Fibroblast of mammary gland (primary cell): ENCODE data around the gene DCUN1D2.
A peak's percentile ranks its signal among the peaks of the same experiment; 100 is the strongest.

ENCODE experiments used
- DNase-seq: peaks from one replicate; pipeline ENCODE4 v3.0.0-alpha.2; 2010; ENCODE audit warnings: low read depth
- H3K4me3 ChIP-seq: 2 replicates; pipeline ENCODE4 v1.5.1; 2011; ENCODE audit warnings: low read depth, mild to moderate bottlenecking, low read length, moderate library complexity; ENCODE audit not compliant: control insufficient read depth
- TF ChIP-seq, protein P1 (sequence below): conservative IDR thresholded peaks from 2 replicates; pipeline ENCODE4 v1.5.1; 2011; ENCODE audit warnings: low read depth, low read length, inconsistent platforms; ENCODE audit not compliant: control insufficient read depth, insufficient read depth

The DCUN1D2 gene

DNA sequence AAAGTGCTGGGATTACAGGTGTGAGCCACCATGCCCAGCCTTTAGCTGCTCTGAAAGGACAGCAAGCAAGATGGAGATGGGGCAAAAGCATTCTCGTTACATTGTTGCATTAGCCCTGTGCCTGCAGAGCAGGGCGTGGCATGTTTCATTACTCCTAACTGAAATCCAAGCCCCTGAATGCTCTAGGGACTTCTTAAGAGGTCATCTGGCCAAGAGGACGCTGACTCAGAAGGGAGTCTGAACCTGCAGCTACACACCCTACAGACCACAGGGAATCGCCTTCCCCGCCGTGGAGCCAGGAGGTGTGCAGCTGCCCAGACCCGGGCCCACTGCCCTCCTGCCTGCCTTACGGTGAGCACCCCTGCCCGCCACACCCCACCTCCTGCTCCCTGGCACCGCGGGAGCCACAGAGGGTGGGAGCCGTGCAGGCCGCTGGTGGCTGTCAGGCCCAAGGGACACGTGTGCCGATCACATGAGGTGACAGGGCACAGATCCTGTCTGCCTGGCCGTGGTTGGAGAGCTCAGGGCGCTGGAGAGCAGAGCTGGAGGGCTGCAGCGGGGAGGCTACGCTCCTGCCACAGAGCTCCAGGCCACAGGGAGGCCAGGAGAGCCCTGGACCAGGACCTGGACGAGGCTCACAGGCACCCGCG lies 64.4 kb downstream of the DCUN1D2 start:
- TF ChIP-seq, protein P1, sequence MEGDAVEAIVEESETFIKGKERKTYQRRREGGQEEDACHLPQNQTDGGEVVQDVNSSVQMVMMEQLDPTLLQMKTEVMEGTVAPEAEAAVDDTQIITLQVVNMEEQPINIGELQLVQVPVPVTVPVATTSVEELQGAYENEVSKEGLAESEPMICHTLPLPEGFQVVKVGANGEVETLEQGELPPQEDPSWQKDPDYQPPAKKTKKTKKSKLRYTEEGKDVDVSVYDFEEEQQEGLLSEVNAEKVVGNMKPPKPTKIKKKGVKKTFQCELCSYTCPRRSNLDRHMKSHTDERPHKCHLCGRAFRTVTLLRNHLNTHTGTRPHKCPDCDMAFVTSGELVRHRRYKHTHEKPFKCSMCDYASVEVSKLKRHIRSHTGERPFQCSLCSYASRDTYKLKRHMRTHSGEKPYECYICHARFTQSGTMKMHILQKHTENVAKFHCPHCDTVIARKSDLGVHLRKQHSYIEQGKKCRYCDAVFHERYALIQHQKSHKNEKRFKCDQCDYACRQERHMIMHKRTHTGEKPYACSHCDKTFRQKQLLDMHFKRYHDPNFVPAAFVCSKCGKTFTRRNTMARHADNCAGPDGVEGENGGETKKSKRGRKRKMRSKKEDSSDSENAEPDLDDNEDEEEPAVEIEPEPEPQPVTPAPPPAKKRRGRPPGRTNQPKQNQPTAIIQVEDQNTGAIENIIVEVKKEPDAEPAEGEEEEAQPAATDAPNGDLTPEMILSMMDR, result no peak

GRCh38 chr13:113423520-113424163 lies 66.9 kb downstream of the DCUN1D2 start:
- no peak overlapping the region for H3K4me3 ChIP-seq
- TF ChIP-seq, protein P1, result no peak
- no peak for DNase-seq

More for the DNA sequence above, 64.4 kb downstream of the DCUN1D2 start:
- no peak overlapping the region for H3K4me3 ChIP-seq
- DNase-seq, result peak; percentile 64

DNA sequence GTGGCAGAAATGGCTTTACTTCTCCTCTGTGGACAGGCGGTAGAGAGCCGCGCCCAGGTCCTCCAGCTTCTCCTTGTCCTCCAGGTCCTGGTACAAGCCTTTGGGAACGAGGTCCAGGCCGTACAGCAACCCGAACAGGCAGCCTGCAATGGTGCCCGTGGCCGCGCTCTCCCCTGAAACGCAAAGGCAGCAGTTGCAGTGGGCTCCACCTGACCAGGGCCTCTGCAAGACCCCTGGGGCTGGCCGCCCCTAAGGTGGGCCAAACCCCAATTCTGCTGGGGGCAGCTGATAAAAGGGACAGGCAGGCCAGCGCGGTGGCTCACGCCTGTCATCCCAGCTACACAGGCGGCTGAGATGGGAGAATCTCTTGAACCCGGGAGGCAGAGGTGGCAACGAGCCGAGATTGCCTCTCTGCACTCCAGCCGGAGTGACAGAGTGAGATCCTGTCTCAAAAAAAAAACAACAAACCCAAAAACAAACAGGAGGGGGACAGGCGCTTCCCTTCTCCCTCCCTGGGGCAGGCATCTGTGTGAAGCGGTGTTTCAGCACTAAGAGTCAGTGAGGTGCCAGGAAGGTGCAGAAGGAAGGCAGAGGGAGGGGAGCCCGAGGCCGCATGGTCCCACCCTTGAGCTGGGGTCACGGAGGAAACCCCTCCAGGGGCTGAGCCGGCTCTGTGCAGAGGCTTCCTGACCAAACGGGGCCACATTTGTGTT lies 67.5 kb downstream of the DCUN1D2 start:
- no peak overlapping the region for H3K4me3 ChIP-seq
- no peak for DNase-seq
- TF ChIP-seq, protein P1, result no peak

- TF ChIP-seq, protein P1, result no peak
- H3K4me3 ChIP-seq, result no peak overlapping the region
- peak; percentile 59 for DNase-seq
Measured at GRCh38 chr13:113421673-113422270, 68.7 kb downstream of the DCUN1D2 start.

DNA sequence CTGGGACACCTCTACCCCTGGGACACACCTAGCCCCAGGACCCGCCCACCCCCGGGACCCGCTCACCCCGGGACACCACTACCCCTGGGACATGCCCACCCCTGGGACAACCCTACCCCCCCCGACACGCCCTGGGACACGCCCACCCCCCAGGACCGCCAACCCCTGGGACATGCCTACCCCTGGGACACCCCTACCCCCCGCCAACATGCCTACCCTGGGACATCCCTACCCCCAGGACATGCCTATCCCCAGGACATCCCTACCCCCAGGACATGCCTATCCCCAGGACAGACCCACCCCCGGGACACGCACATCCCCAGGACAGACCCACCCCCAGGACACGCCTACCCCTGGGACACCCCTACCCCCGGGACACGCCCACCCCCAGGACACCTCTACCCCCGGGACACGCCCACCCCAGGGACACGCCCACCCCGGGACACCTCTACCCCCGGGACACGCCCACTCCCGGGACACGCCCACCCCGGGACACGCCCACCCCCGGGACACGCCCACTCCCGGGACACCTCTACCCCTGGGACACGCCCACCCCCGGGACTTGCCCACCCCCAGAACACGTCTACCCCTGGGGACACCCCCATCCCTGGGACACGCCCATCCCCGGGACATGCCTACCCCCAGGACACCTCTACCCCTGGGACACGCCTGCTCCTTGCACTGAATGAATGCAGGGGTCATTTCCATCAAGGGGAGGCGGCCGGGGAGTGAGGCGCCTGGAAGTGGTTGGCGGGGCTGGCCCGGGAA lies 69.5 kb downstream of the DCUN1D2 start:
- no peak overlapping the region for H3K4me3 ChIP-seq
- TF ChIP-seq, protein P1, result no peak
- no peak for DNase-seq

GRCh38 chr13:113420232-113420631 lies 70.3 kb downstream of the DCUN1D2 start:
- H3K4me3 ChIP-seq, result no peak overlapping the region
- TF ChIP-seq, protein P1, result no peak
- no peak for DNase-seq
